GM23338 (cell line): Measurements from ENCODE around the gene MPST. TPM values are rescaled to one million over a fixed set of nuclear protein-coding genes. Genes with fewer than 3 reads are reported as not detected.

Source experiments
- ATAC-seq: fragments of 200-7000 bp; cut with Tn5 transposase; 3 replicates; pipeline ENCODE4 v1.9.1; 2020
- DNase-seq: peaks from one replicate; pipeline ENCODE4 v3.0.0-alpha.2; 2015; ENCODE audit warnings: low spot score
- H2AFZ ChIP-seq: fragments of 200-600 bp; sonication (generic); 2 replicates; pipeline ENCODE4 v1.8.0; 2016; ENCODE audit warnings: antibody characterized with exemption, mild to moderate bottlenecking, moderate library complexity
- H3F3A ChIP-seq: fragments of 200-600 bp; sonication (generic); replicated peaks from 2 replicates; pipeline ENCODE4 v1.8.0; 2017; ENCODE audit warnings: antibody characterized with exemption, mixed run types, low read depth
- H3K27ac ChIP-seq: fragments of 200-600 bp; sonication (generic); 2 replicates; pipeline ENCODE4 v1.6.1; 2016; ENCODE audit warnings: low read depth
- H3K27me3 ChIP-seq: fragments of 200-600 bp; sonication (generic); 2 replicates; pipeline ENCODE4 v1.8.0; 2016; ENCODE audit warnings: mild to moderate bottlenecking, mixed run types, moderate library complexity; ENCODE audit not compliant: insufficient read depth
- H3K36me3 ChIP-seq: fragments of 200-600 bp; sonication (generic); 2 replicates; pipeline ENCODE4 v1.8.0; 2016; ENCODE audit warnings: mild to moderate bottlenecking; ENCODE audit not compliant: insufficient read depth
- H3K4me1 ChIP-seq: fragments of 200-600 bp; sonication (generic); 2 replicates; pipeline ENCODE4 v1.8.0; 2016; ENCODE audit warnings: mild to moderate bottlenecking, moderate library complexity; ENCODE audit not compliant: insufficient read depth
- H3K4me2 ChIP-seq: fragments of 200-600 bp; sonication (generic); 2 replicates; pipeline ENCODE4 v1.7.1; 2017; ENCODE audit warnings: mixed run types
- H3K4me3 ChIP-seq: fragments of 200-600 bp; sonication (generic); 2 replicates; pipeline ENCODE4 v1.6.1; 2016; ENCODE audit warnings: mixed run types
- H3K79me2 ChIP-seq: fragments of 200-600 bp; sonication (generic); replicated peaks from 2 replicates; pipeline ENCODE4 v1.8.0; 2017; ENCODE audit warnings: mild to moderate bottlenecking; ENCODE audit not compliant: insufficient read depth
- H3K9me2 ChIP-seq: fragments of 200-600 bp; sonication (generic); 2 replicates; pipeline ENCODE4 v1.8.0; 2017; ENCODE audit not compliant: insufficient read depth
- H4K20me1 ChIP-seq: fragments of 200-600 bp; sonication (generic); replicated peaks from 2 replicates; pipeline ENCODE4 v1.8.0; 2017; ENCODE audit warnings: mild to moderate bottlenecking; ENCODE audit not compliant: insufficient read depth
- H3K27ac Mint-ChIP-seq: 2 replicates; pipeline ENCODE4 v1.8.0; 2020; ENCODE audit warnings: inconsistent platforms, mild to moderate bottlenecking, moderate library complexity, mixed read lengths
- H3K27me3 Mint-ChIP-seq: 3 replicates; pipeline ENCODE4 v1.8.0; 2022; ENCODE audit warnings: low read depth, mild to moderate bottlenecking, moderate library complexity, mixed read lengths, inconsistent platforms; ENCODE audit not compliant: insufficient read depth, poor library complexity
- H3K36me3 Mint-ChIP-seq: 3 replicates; pipeline ENCODE4 v1.8.0; 2021; ENCODE audit warnings: low read depth, mild to moderate bottlenecking, inconsistent platforms, moderate library complexity, mixed read lengths
- H3K4me1 Mint-ChIP-seq: 3 replicates; pipeline ENCODE4 v1.8.0; 2020; ENCODE audit warnings: mild to moderate bottlenecking, inconsistent platforms, mixed read lengths
- H3K4me3 Mint-ChIP-seq: 3 replicates; pipeline ENCODE4 v1.8.0; 2021; ENCODE audit warnings: moderate library complexity, mild to moderate bottlenecking, inconsistent platforms, mixed read lengths
- H3K9me3 Mint-ChIP-seq: 3 replicates; pipeline ENCODE4 v1.8.0; 2020; ENCODE audit warnings: moderate library complexity, mild to moderate bottlenecking, inconsistent platforms, mixed read lengths
- CREB1 ChIP-seq: fragments of 250-450 bp; sonication (Bioruptor Pico); IDR thresholded peaks from 2 replicates; pipeline ENCODE4 v1.5.0; 2020; ENCODE audit warnings: low read depth, mild to moderate bottlenecking, moderate library complexity
- EZH2 ChIP-seq: fragments of 200-600 bp; sonication (generic); IDR thresholded peaks from one replicate; pipeline ENCODE4 v1.8.0; 2017; ENCODE audit warnings: antibody characterized with exemption, mild to moderate bottlenecking, low read depth; ENCODE audit not compliant: unreplicated experiment
- EZH2phosphoT487 ChIP-seq: fragments of 200-600 bp; sonication (generic); IDR thresholded peaks from one replicate; pipeline ENCODE4 v1.8.1; 2018; ENCODE audit warnings: antibody characterized with exemption; ENCODE audit not compliant: unreplicated experiment
- JUNB ChIP-seq: IDR thresholded peaks from one replicate; pipeline ENCODE4 v1.6.1; 2016; ENCODE audit warnings: antibody characterized with exemption; ENCODE audit not compliant: unreplicated experiment
- NANOG ChIP-seq: IDR thresholded peaks from 2 replicates; pipeline ENCODE4 v1.6.1; 2016; ENCODE audit warnings: antibody characterized with exemption, borderline replicate concordance
- POLR2AphosphoS5 ChIP-seq: IDR thresholded peaks from 2 replicates; pipeline ENCODE4 v1.6.1; 2016; ENCODE audit warnings: antibody characterized with exemption, low read depth
- REST ChIP-seq: IDR thresholded peaks from one replicate; pipeline ENCODE4 v1.6.1; 2018; ENCODE audit warnings: antibody characterized with exemption; ENCODE audit not compliant: unreplicated experiment
- STAT1 ChIP-seq: IDR thresholded peaks from one replicate; pipeline ENCODE4 v1.6.1; 2016; ENCODE audit warnings: antibody characterized with exemption; ENCODE audit not compliant: unreplicated experiment
- ZNF114 ChIP-seq: fragments of 250-450 bp; sonication (Bioruptor Pico); IDR thresholded peaks from 2 replicates; pipeline ENCODE4 v1.5.0; 2020; ENCODE audit warnings: mild to moderate bottlenecking, moderate library complexity
- ZNF331 ChIP-seq: fragments of 250-450 bp; sonication (Bioruptor Pico); IDR thresholded peaks from 2 replicates; pipeline ENCODE4 v1.5.0; 2020; ENCODE audit warnings: low read depth, mild to moderate bottlenecking, moderate library complexity
- ZNF462 ChIP-seq: fragments of 250-450 bp; sonication (Bioruptor Pico); IDR thresholded peaks from 2 replicates; pipeline ENCODE4 v1.5.0; 2020; ENCODE audit warnings: mild to moderate bottlenecking, moderate library complexity
- polyA plus RNA-seq: library from polyadenylated mRNA; unstranded; fragments of >200 nt; fragmentation: Nextera tagmentation; extraction: Ambion mirVana; gene quantifications from 2 replicates; pipeline ENCODE4 v1.2.1, GENCODE V29; 2016
- total RNA-seq: library from RNA; depleted of rRNA; stranded (reverse); fragments of >200 nt; shearing (Covaris generic); gene quantifications from 2 replicates; pipeline ENCODE4 v1.2.3, GENCODE V29; 2014
- TF ChIP-seq, protein P1 (sequence below), 2 experiments: fragments of 200-600 bp in 1 of 2; sonication (generic) in 1 of 2; conservative IDR thresholded peaks; 2 replicates each; pipeline versions ENCODE4 v1.5.1 to v1.6.1; 2016 to 2017; ENCODE audit warnings: antibody characterized with exemption in 2 of 2, low read depth in 2 of 2, mild to moderate bottlenecking in 2 of 2, moderate library complexity in 1 of 2
- TF ChIP-seq, protein P2 (sequence below): IDR thresholded peaks from 2 replicates; pipeline ENCODE4 v1.6.1; 2016; ENCODE audit warnings: antibody characterized with exemption

MPST gene
- total and polyA plus RNA-seq, 2 experiments from 2014 or later = 86.2 to 158 TPM

- peaks cover 4% of the 10 kb centered on the region for H3K4me1 Mint-ChIP-seq
- H3K27me3 ChIP-seq = peaks cover 41% of the 10 kb centered on the region
- no peaks in the 10 kb centered on the region for H3K79me2 ChIP-seq
- H3K4me3 ChIP-seq = no peak overlapping the region
- no peak overlapping the region for H2AFZ ChIP-seq
- 0 out of 2 replicates have a peak, but pooled peaks cover 8% of the 10 kb centered on the region for H3K9me2 ChIP-seq
- no peak overlapping the region for H3K4me2 ChIP-seq
- peaks cover 3% of the 10 kb centered on the region; the same call in 1 of the 2 replicates for H3K4me1 ChIP-seq
- DNase-seq = no peak
- no peak overlapping the region for H3K27ac ChIP-seq
- no peaks in the 10 kb centered on the region for H3K36me3 ChIP-seq
- no peak for TF ChIP-seq EZH2phosphoT487
- no peak for TF ChIP-seq NANOG
- no peak for TF ChIP-seq JUNB
- TF ChIP-seq STAT1 = no peak
- TF ChIP-seq ZNF462 (CRISPR knock-in tag) = no peak
- TF ChIP-seq EZH2 = no peak
- no peak for TF ChIP-seq ZNF331 (CRISPR knock-in tag)
- TF ChIP-seq, protein P1, sequence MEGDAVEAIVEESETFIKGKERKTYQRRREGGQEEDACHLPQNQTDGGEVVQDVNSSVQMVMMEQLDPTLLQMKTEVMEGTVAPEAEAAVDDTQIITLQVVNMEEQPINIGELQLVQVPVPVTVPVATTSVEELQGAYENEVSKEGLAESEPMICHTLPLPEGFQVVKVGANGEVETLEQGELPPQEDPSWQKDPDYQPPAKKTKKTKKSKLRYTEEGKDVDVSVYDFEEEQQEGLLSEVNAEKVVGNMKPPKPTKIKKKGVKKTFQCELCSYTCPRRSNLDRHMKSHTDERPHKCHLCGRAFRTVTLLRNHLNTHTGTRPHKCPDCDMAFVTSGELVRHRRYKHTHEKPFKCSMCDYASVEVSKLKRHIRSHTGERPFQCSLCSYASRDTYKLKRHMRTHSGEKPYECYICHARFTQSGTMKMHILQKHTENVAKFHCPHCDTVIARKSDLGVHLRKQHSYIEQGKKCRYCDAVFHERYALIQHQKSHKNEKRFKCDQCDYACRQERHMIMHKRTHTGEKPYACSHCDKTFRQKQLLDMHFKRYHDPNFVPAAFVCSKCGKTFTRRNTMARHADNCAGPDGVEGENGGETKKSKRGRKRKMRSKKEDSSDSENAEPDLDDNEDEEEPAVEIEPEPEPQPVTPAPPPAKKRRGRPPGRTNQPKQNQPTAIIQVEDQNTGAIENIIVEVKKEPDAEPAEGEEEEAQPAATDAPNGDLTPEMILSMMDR (conservative IDR thresholded peaks at IDR 0.05; ENCODE audit: low read depth in 2 of 2) = no peak
- no peak for TF ChIP-seq CREB1 (CRISPR knock-in tag)
- TF ChIP-seq REST = no peak
- TF ChIP-seq, protein P2, sequence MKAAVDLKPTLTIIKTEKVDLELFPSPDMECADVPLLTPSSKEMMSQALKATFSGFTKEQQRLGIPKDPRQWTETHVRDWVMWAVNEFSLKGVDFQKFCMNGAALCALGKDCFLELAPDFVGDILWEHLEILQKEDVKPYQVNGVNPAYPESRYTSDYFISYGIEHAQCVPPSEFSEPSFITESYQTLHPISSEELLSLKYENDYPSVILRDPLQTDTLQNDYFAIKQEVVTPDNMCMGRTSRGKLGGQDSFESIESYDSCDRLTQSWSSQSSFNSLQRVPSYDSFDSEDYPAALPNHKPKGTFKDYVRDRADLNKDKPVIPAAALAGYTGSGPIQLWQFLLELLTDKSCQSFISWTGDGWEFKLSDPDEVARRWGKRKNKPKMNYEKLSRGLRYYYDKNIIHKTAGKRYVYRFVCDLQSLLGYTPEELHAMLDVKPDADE = no peak
- no peak for TF ChIP-seq POLR2AphosphoS5
- no peak for TF ChIP-seq ZNF114 (CRISPR knock-in tag)
- H3F3A ChIP-seq = 0 out of 2 replicates have a peak, but pooled peaks cover 3% of the 10 kb centered on the region
- H3K36me3 Mint-ChIP-seq = no peaks in the 10 kb centered on the region
- no peaks in the 10 kb centered on the region for H4K20me1 ChIP-seq
- no peak overlapping the region for H3K4me3 Mint-ChIP-seq
- H3K9me3 Mint-ChIP-seq = no peaks in the 10 kb centered on the region
- H3K27ac Mint-ChIP-seq = no peak overlapping the region
- peaks cover 38% of the 10 kb centered on the region for H3K27me3 Mint-ChIP-seq
- no peak for ATAC-seq
Observed at GRCh38 chr22:37075822-37076433, 56.4 kb downstream of the MPST start.
